HepG2 (cell line): ENCODE results near the gene PAX4. TPM values are rescaled to one million over a fixed set of nuclear protein-coding genes. Genes with fewer than 3 reads are reported as not detected.

Experiments used
- ATAC-seq: fragments of 200-7000 bp; cut with Tn5 transposase; 3 replicates; pipeline ENCODE4 v1.9.1; 2020; ENCODE audit warnings: mild to moderate bottlenecking, moderate library complexity
- BruUV-seq: library from RNA; stranded (reverse); fragments of 400-500 nt; replicated peaks from 2 replicates; lab custom pipeline; 2021; lab: Mats Ljungman, UMichigan
- CTCF ChIA-PET: fragments of 300-600 bp; formaldehyde crosslinking; extraction: SDS; loops from one replicate; lab custom pipeline; 2021; ENCODE audit warnings: low total read pairs, inconsistent platforms, low intra/inter-chr PET ratio; lab: Yijun Ruan, JAX
- POLR2A ChIA-PET: fragments of 350-600 bp; sonication (Branson Sonifier 250); formaldehyde crosslinking; loops from one replicate; lab custom pipeline; 2020; ENCODE audit warnings: antibody characterized with exemption, inconsistent platforms; lab: Yijun Ruan, JAX
- DNase-seq: peaks from one replicate; pipeline ENCODE4 v3.0.0-alpha.2; 2015; ENCODE audit warnings: low spot score
- FAIRE-seq: peaks from 3 replicates; lab custom pipeline; 2011; peaks lifted over from hg19 to GRCh38; lab: Jason Lieb, UNC
- H2AFZ ChIP-seq: one replicate; pipeline ENCODE4 v1.6.1; 2011; ENCODE audit warnings: low read length, inconsistent platforms
- H3K27ac ChIP-seq: fragments of 300-600 bp; 3 replicates; pipeline ENCODE4 v1.8.0; 2011; ENCODE audit warnings: mixed run types, mild to moderate bottlenecking, mixed read lengths, low read length, inconsistent platforms; ENCODE audit not compliant: insufficient read depth; ENCODE audit errors: extremely low read length
- H3K27me3 ChIP-seq, 2 experiments: fragments of 200-600 bp in 1 of 2; 2 replicates in 1 of 2; 3 replicates in 1 of 2; pipeline versions ENCODE4 v1.6.0 to v1.8.0; 2011; ENCODE audit warnings: low read length in 2 of 2, mild to moderate bottlenecking in 2 of 2, moderate library complexity in 2 of 2, inconsistent platforms in 1 of 2; ENCODE audit not compliant: insufficient read depth in 2 of 2, control insufficient read depth in 1 of 2
- H3K36me3 ChIP-seq, 2 experiments: fragments of 200-600 bp in 1 of 2; replicated peaks in 1 of 2; 2 replicates in 1 of 2; 3 replicates in 1 of 2; pipeline versions ENCODE4 v1.5.1 to v1.8.0; 2011; ENCODE audit warnings: low read length in 2 of 2, inconsistent platforms in 1 of 2; ENCODE audit not compliant: insufficient read depth in 2 of 2, control insufficient read depth in 1 of 2
- H3K4me1 ChIP-seq: 2 replicates; pipeline ENCODE4 v1.5.1; 2012; ENCODE audit warnings: low read length, inconsistent platforms; ENCODE audit not compliant: insufficient read depth
- H3K4me2 ChIP-seq: 2 replicates; pipeline ENCODE4 v1.6.0; 2011; ENCODE audit warnings: low read depth, low read length, inconsistent platforms
- H3K4me3 ChIP-seq, 3 experiments: fragments of 200-600 bp in 1 of 3; sonication (generic), shearing (Covaris generic) in 1 of 3; replicated peaks in 1 of 3; 2 replicates each; pipeline ENCODE4 v1.5.1; 2011 to 2016; ENCODE audit warnings: low read length in 3 of 3, inconsistent platforms in 2 of 3, low read depth in 2 of 3, mild to moderate bottlenecking in 2 of 3, control low read depth in 1 of 3, mixed read lengths in 1 of 3; ENCODE audit not compliant: insufficient read depth in 1 of 3
- H3K79me2 ChIP-seq: one replicate; pipeline ENCODE4 v1.6.1; 2011; ENCODE audit warnings: low read length, inconsistent platforms; ENCODE audit not compliant: insufficient read depth
- H3K9ac ChIP-seq: 2 replicates; pipeline ENCODE4 v1.6.0; 2011; ENCODE audit warnings: mild to moderate bottlenecking, low read depth, low read length, inconsistent platforms; ENCODE audit not compliant: insufficient read depth
- H3K9me3 ChIP-seq: 2 replicates; pipeline ENCODE4 v1.5.1; 2012; ENCODE audit warnings: mild to moderate bottlenecking, low read length
- H4K20me1 ChIP-seq: 2 replicates; pipeline ENCODE4 v1.6.0; 2011; ENCODE audit warnings: inconsistent platforms, mild to moderate bottlenecking, low read length, moderate library complexity; ENCODE audit not compliant: insufficient read depth
- BHLHE40 ChIP-seq: IDR thresholded peaks from 2 replicates; pipeline ENCODE4 v1.6.1; 2011; ENCODE audit warnings: low read length, improper control_type of control experiment
- CCDC6 ChIP-seq: sonication (generic); formaldehyde crosslinking; IDR thresholded peaks from 2 replicates; pipeline ENCODE4 v1.8.1; 2022; ENCODE audit warnings: mild to moderate bottlenecking, missing genetic modification reagents, moderate library complexity
- DMAP1 ChIP-seq: IDR thresholded peaks from 2 replicates; pipeline ENCODE4 v1.6.1; 2016
- HOXA3 ChIP-seq: sonication (generic); formaldehyde crosslinking; IDR thresholded peaks from 2 replicates; pipeline ENCODE4 v1.5.0; 2020; ENCODE audit warnings: missing genetic modification reagents
- NFRKB ChIP-seq: fragments of 450-650 bp; IDR thresholded peaks from 2 replicates; pipeline ENCODE4 v1.6.1; 2017
- RCOR2 ChIP-seq: IDR thresholded peaks from 2 replicates; pipeline ENCODE4 v1.6.1; 2016; ENCODE audit warnings: missing biosample characterization, missing genetic modification reagents
- SKI ChIP-seq: fragments of 450-650 bp; IDR thresholded peaks from one replicate; pipeline ENCODE4 v1.6.1; 2018; ENCODE audit warnings: mild to moderate bottlenecking; ENCODE audit not compliant: partially characterized antibody
- SOX6 ChIP-seq, 2 experiments: fragments of 450-650 bp in 1 of 2; sonication (generic) in 1 of 2; formaldehyde crosslinking in 1 of 2; IDR thresholded peaks; 2 replicates each; pipeline versions ENCODE4 v1.4.0 to v1.6.1; 2017 to 2020; ENCODE audit warnings: antibody characterized with exemption in 1 of 2, mild to moderate bottlenecking in 1 of 2, missing genetic modification reagents in 1 of 2
- ZFX ChIP-seq: sonication (generic); formaldehyde crosslinking; IDR thresholded peaks from 2 replicates; pipeline ENCODE4 v1.4.0; 2020; ENCODE audit warnings: mild to moderate bottlenecking, low read depth, missing genetic modification reagents, moderate library complexity
- ZNF253 ChIP-seq: sonication (generic); formaldehyde crosslinking; IDR thresholded peaks from 2 replicates; pipeline ENCODE4 v1.8.0; 2022; ENCODE audit warnings: mild to moderate bottlenecking, missing genetic modification reagents, borderline replicate concordance
- ZNF746 ChIP-seq: sonication (generic); formaldehyde crosslinking; IDR thresholded peaks from 2 replicates; pipeline ENCODE4 v1.8.0; 2022; ENCODE audit warnings: mild to moderate bottlenecking, missing genetic modification reagents
- WGBS: methylation state at CpG from one replicate; pipeline ENCODE4 v1.1.6; 2017; ENCODE audit warnings: low lambda C conversion rate; 5-methylcytosine and 5-hydroxymethylcytosine counted together
- in situ Hi-C: cut with HindIII; loops from 2 replicates; pipeline ENCODE4 v1.10.0; 2017; ENCODE audit warnings: low pct_unique_long_range_greater_than_20kb; ENCODE audit not compliant: extremely low pct_ligation_motif_present
- intact Hi-C: fragments of 100-400 bp; cut with micrococcal nuclease; formaldehyde crosslinking; loops from one replicate; pipeline ENCODE4 v1.10.0; 2022; ENCODE audit not compliant: unreplicated experiment
- polyA plus RNA-seq, 8 experiments: library from polyadenylated mRNA; depleted of rRNA in 3 of 8; stranded (reverse) in 7 of 8; unstranded in 1 of 8; fragments of >200 nt; fragmentation: Illumina TruSeq in 4 of 8; extraction: Trizol in 4 of 8; gene quantifications; 2 replicates each; pipeline versions ENCODE4 v1.2.1 to v1.2.3, GENCODE V29; 2011 to 2016; ENCODE audit warnings: low read depth in 4 of 8, missing spikeins in 1 of 8, mixed read lengths in 1 of 8; ENCODE audit not compliant: insufficient read depth in 1 of 8
- total RNA-seq, 5 experiments: library from RNA; depleted of rRNA; stranded (reverse); fragments of >200 nt; fragmentation: Illumina TruSeq; extraction: Trizol; gene quantifications; 2 replicates each; pipeline ENCODE4 v1.2.3, GENCODE V29; 2016; ENCODE audit warnings: low read depth in 1 of 5
- TF ChIP-seq, protein P1 (sequence below): fragments of 450-650 bp; IDR thresholded peaks from 2 replicates; pipeline ENCODE4 v1.6.1; 2017; ENCODE audit warnings: mild to moderate bottlenecking
- TF ChIP-seq, protein P2 (sequence below): sonication (generic); formaldehyde crosslinking; IDR thresholded peaks from 2 replicates; pipeline ENCODE4 v1.4.0; 2020; ENCODE audit warnings: missing genetic modification reagents

Gene PAX4
- total and polyA plus RNA-seq, 2 of the 13 experiments (the other 11 are each of a cell fraction or from before 2014, with no cell fraction given), result not detected

DNA sequence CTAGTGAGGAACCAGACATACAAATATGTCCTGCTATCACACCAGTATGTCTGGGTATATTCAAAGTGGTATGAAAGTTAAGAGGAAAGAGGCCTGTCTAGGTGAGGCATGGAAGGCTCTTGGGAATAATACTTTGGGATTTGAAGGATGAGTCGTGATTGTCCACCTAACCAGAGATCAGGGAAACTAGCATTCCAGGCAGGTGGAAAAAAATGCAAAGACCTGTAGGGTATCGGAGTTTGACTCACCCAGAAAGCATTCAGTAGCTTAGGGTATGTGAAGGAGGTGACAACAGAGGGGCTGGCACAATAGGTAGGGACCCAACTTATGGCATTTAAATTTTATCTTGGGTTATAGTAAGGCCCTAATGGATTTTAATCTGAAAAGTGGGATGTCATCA lies 31.6 kb downstream of the PAX4 start:
- peaks cover 10 to 12% of the 10 kb centered on the region in 2 experiments; a peak in 4 of 5 replicates for H3K36me3 ChIP-seq
- peaks cover 13% of the 10 kb centered on the region for H3K79me2 ChIP-seq
- POLR2A ChIA-PET, result no interaction called here
- ATAC-seq, result no peak
- intact Hi-C loops, result loop anchor here (10.0 kb wide), 2 partner anchors 68 to 192 kb away; partner anchors contain the start of genes SND1 and ZNF800
- in situ Hi-C loops, result no loop called here
- no peaks in the 10 kb centered on the region; a peak in 1 of 5 replicates for H3K27me3 ChIP-seq
- H3K4me2 ChIP-seq, result peak overlapping the region; percentile 90; the same call in 1 of the 2 replicates
- CTCF ChIA-PET, result no interaction called here
- no peak for FAIRE-seq
- no peak overlapping the region for H3K9ac ChIP-seq
- TF ChIP-seq, protein P1, sequence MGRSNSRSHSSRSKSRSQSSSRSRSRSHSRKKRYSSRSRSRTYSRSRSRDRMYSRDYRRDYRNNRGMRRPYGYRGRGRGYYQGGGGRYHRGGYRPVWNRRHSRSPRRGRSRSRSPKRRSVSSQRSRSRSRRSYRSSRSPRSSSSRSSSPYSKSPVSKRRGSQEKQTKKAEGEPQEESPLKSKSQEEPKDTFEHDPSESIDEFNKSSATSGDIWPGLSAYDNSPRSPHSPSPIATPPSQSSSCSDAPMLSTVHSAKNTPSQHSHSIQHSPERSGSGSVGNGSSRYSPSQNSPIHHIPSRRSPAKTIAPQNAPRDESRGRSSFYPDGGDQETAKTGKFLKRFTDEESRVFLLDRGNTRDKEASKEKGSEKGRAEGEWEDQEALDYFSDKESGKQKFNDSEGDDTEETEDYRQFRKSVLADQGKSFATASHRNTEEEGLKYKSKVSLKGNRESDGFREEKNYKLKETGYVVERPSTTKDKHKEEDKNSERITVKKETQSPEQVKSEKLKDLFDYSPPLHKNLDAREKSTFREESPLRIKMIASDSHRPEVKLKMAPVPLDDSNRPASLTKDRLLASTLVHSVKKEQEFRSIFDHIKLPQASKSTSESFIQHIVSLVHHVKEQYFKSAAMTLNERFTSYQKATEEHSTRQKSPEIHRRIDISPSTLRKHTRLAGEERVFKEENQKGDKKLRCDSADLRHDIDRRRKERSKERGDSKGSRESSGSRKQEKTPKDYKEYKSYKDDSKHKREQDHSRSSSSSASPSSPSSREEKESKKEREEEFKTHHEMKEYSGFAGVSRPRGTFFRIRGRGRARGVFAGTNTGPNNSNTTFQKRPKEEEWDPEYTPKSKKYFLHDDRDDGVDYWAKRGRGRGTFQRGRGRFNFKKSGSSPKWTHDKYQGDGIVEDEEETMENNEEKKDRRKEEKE, result no peak
- TF ChIP-seq, protein P2, sequence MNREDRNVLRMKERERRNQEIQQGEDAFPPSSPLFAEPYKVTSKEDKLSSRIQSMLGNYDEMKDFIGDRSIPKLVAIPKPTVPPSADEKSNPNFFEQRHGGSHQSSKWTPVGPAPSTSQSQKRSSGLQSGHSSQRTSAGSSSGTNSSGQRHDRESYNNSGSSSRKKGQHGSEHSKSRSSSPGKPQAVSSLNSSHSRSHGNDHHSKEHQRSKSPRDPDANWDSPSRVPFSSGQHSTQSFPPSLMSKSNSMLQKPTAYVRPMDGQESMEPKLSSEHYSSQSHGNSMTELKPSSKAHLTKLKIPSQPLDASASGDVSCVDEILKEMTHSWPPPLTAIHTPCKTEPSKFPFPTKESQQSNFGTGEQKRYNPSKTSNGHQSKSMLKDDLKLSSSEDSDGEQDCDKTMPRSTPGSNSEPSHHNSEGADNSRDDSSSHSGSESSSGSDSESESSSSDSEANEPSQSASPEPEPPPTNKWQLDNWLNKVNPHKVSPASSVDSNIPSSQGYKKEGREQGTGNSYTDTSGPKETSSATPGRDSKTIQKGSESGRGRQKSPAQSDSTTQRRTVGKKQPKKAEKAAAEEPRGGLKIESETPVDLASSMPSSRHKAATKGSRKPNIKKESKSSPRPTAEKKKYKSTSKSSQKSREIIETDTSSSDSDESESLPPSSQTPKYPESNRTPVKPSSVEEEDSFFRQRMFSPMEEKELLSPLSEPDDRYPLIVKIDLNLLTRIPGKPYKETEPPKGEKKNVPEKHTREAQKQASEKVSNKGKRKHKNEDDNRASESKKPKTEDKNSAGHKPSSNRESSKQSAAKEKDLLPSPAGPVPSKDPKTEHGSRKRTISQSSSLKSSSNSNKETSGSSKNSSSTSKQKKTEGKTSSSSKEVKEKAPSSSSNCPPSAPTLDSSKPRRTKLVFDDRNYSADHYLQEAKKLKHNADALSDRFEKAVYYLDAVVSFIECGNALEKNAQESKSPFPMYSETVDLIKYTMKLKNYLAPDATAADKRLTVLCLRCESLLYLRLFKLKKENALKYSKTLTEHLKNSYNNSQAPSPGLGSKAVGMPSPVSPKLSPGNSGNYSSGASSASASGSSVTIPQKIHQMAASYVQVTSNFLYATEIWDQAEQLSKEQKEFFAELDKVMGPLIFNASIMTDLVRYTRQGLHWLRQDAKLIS (CRISPR knock-in tag), result no peak
- TF ChIP-seq ZFX (CRISPR knock-in tag) (no peak), ZNF253 (CRISPR knock-in tag) (no peak), RCOR2 (CRISPR knock-in tag) (no peak), NFRKB (no peak), DMAP1 (no peak), HOXA3 (no peak), BHLHE40 (no peak), SOX6 (IDR thresholded peaks at IDR 0.05) (no peak), SOX6 (CRISPR knock-in tag; IDR thresholded peaks at IDR 0.05) (no peak), SKI (no peak), ZNF746 (CRISPR knock-in tag) (no peak), CCDC6 (no peak)
- TF ChIP-seq, all 625 proteins: peak for 0
- Histone ChIP-seq H4K20me1 (no peaks in the 10 kb centered on the region; the same call in 1 of the 2 replicates), H3K4me3 (no peak overlapping the region), H3K27ac (no peak overlapping the region), H2AFZ (no peak overlapping the region), H3K4me1 (peaks cover 64% of the 10 kb centered on the region), H3K9me3 (no peaks in the 10 kb centered on the region)
- BruUV-seq, result no TSS peak
- no peak for DNase-seq
- 72% methylated on average over 2 of the region's 2 CpGs for WGBS
